ENCODE results near the gene ENTHD1.
"Not testable (repeated sequence)": the region's sequence is repeated elsewhere in the genome, so short reads cannot be mapped to it uniquely, and the experiment has no call there.

The ENTHD1 gene

DNA sequence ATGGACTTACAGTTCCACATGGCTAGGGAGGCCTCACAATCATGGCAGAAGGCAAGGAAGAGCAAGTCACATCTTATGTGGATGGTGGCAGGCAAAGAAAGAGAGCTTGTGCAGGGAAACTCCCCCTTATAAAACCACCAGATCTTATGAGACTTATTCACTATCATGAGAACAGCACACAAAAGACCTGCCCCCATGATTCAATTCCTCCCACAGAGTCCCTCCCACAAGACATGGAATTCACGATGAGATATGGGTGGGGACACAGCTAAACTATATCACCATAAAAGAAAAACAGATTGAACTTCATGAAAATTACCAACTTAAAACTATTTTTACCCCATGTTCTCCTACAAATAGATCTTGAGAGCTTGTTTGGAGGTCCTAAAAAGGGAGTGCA lies 19.6 kb downstream of the ENTHD1 start:
- WGBS (ENCODE audit: insufficient coverage) = 60% methylated on average over 1 of the region's 1 CpG

DNA sequence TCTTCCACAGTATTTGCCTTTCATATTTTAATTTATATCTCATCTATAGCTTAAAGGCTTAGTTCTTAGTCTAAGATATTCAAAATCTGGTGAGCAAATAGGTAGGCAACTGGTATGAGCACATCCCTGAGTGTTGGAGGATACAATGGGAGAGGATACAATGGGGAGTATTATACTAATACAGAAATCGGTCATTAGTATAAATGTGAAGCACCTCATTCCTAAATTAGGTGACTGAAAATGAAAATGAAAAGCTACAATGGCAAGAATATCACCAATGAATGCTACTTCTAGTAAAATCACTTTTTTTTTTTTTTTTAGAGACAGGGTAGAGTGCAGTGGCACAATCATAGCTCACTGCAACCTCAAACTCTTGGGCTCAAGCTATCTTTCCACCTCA lies 21.0 kb downstream of the ENTHD1 start:
- no peaks in the 10 kb centered on the region for H3K9me3 ChIP-seq (ENCODE audit: control extremely low read depth in 1 of 5, control insufficient read depth in 4 of 5, insufficient read depth in 2 of 5, low read depth in 1 of 5, low read length in 4 of 5)
- peaks cover 0 to 12% (median 6%) of the 10 kb centered on the region in 4 experiments for H3K4me1 ChIP-seq (ENCODE audit: control extremely low read depth in 1 of 4, control insufficient read depth in 4 of 4, insufficient read depth in 4 of 4, low read length in 3 of 4)
- no peaks in the 10 kb centered on the region for H3K36me3 ChIP-seq (ENCODE audit: control insufficient read depth in 4 of 4, insufficient read depth in 4 of 4, low read length in 3 of 4)
- H3K4me3 ChIP-seq (ENCODE audit: control insufficient read depth in 1 of 7, extremely low read depth in 1 of 7, insufficient read depth in 4 of 7, low read depth in 2 of 7, low read length in 6 of 7) = no peak overlapping the region
- H3K27me3 ChIP-seq (replicated peaks in 2 of 5; ENCODE audit: control insufficient read depth in 4 of 5, insufficient read depth in 5 of 5, low read length in 4 of 5) = no peaks in the 10 kb centered on the region
- no peak for DNase-seq
- no CpG with 5 or more reads among the region's 1 CpG for WGBS (ENCODE audit: insufficient coverage)
- POLR2A ChIA-PET = no interaction called here
- CTCF ChIA-PET = interaction anchor here (0.8 kb wide), 1 partner anchor 40 kb away, joined by 3 read pairs; no protein-coding TSS in a partner anchor
- no peak overlapping the region for H3K27ac ChIP-seq (ENCODE audit: insufficient read depth in 1 of 2, low read depth in 1 of 2, low read length in 2 of 2, poor library complexity in 1 of 2, severe bottlenecking in 2 of 2)

More for the DNA sequence above, 19.6 kb downstream of the ENTHD1 start:
- Histone ChIP-seq H3K27me3 (replicated peaks in 2 of 5; ENCODE audit: control insufficient read depth in 4 of 5, insufficient read depth in 5 of 5, low read length in 4 of 5) (no peaks in the 10 kb centered on the region), H3K4me3 (ENCODE audit: control insufficient read depth in 1 of 7, extremely low read depth in 1 of 7, insufficient read depth in 4 of 7, low read depth in 2 of 7, low read length in 6 of 7) (no peak overlapping the region), H3K36me3 (ENCODE audit: control insufficient read depth in 4 of 4, insufficient read depth in 4 of 4, low read length in 3 of 4) (no peaks in the 10 kb centered on the region), H3K27ac (ENCODE audit: insufficient read depth in 1 of 2, low read depth in 1 of 2, low read length in 2 of 2, poor library complexity in 1 of 2, severe bottlenecking in 2 of 2) (no peak overlapping the region), H3K9me3 (ENCODE audit: control extremely low read depth in 1 of 5, control insufficient read depth in 4 of 5, insufficient read depth in 2 of 5, low read depth in 1 of 5, low read length in 4 of 5) (no peaks in the 10 kb centered on the region), H3K4me1 (ENCODE audit: control extremely low read depth in 1 of 4, control insufficient read depth in 4 of 4, insufficient read depth in 4 of 4, low read length in 3 of 4) (no peaks in the 10 kb centered on the region)
- ChIA-PET CTCF (no interaction called here), POLR2A (no interaction called here)
- DNase-seq = no peak

DNA sequence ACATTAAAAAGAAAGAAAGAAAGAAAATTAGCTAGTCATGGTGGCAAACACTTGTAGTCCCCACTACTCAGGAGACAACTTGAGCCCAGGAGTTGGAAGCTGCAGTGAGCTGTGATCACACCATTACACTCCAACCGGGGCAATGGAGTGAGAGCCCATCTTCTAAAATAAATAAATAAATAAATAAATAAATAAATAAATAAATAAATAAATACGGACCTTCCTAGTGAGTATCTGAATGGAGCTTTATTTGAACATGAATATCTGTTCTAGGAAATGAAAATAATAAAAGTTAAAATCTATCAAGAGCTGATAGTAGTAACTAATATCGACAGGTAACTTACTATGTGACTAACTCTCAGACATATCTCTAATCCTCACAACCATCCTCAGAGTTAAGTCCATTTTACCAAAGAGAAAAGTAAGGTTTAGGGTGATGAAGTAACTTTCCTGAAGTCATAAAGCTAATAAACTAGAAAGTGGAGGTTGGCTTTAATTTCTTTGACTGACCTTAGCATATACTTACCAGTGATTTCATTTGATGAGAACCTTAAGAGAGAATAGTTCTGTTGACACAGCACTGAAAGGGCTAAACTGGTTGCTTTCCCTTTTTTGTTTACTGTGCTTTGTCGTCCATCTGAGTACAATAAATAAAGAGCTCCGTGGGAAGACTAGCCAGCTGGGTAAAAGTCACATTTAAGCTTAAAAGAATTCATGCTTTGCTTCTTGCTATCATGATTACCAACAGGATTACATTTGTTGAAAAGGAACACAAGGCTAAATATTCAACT lies 22.4 kb downstream of the ENTHD1 start:
- H3K9me3 ChIP-seq (ENCODE audit: control extremely low read depth in 1 of 5, control insufficient read depth in 4 of 5, insufficient read depth in 2 of 5, low read depth in 1 of 5, low read length in 4 of 5) = no peaks in the 10 kb centered on the region
- no peaks in the 10 kb centered on the region for H3K36me3 ChIP-seq (ENCODE audit: control insufficient read depth in 4 of 4, insufficient read depth in 4 of 4, low read length in 3 of 4)
- peaks cover 0 to 14% (median 6%) of the 10 kb centered on the region in 4 experiments for H3K4me1 ChIP-seq (ENCODE audit: control extremely low read depth in 1 of 4, control insufficient read depth in 4 of 4, insufficient read depth in 4 of 4, low read length in 3 of 4)
- ChIA-PET POLR2A (no interaction called here), CTCF (no interaction called here)
- DNase-seq = no peak
- WGBS (ENCODE audit: insufficient coverage) = no CpG with 5 or more reads among the region's 5 CpGs
- no peak overlapping the region for H3K27ac ChIP-seq (ENCODE audit: insufficient read depth in 1 of 2, low read depth in 1 of 2, low read length in 2 of 2, poor library complexity in 1 of 2, severe bottlenecking in 2 of 2)
- H3K27me3 ChIP-seq (replicated peaks in 2 of 5; ENCODE audit: control insufficient read depth in 4 of 5, insufficient read depth in 5 of 5, low read length in 4 of 5) = no peaks in the 10 kb centered on the region
- no peak overlapping the region for H3K4me3 ChIP-seq (ENCODE audit: control insufficient read depth in 1 of 7, extremely low read depth in 1 of 7, insufficient read depth in 4 of 7, low read depth in 2 of 7, low read length in 6 of 7)

DNA sequence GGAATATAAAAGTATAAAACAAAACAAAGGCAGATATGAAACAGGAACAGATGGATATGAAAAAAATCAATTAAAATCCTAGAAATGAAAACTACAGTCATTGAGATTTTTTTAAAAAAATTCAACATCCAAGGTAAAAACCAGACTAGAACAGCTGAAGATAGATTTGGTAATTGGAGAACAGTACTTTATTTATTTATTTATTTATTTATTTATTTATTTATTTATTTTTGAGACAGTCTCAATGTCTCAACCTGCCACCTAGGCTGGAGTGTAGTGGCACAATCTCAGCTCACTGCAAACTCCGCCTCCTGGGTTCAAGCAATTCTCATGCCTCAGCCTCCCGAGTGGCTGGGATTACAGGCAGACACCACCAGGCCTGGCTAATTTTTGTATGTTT lies 23.8 kb downstream of the ENTHD1 start:
- H3K36me3 ChIP-seq (ENCODE audit: control insufficient read depth in 4 of 4, insufficient read depth in 4 of 4, low read length in 3 of 4); POLR2A ChIA-PET; DNase-seq; CTCF ChIA-PET; H3K9me3 ChIP-seq (ENCODE audit: control extremely low read depth in 1 of 5, control insufficient read depth in 4 of 5, insufficient read depth in 2 of 5, low read depth in 1 of 5, low read length in 4 of 5); H3K27ac ChIP-seq (ENCODE audit: insufficient read depth in 1 of 2, low read depth in 1 of 2, low read length in 2 of 2, poor library complexity in 1 of 2, severe bottlenecking in 2 of 2); H3K4me3 ChIP-seq (ENCODE audit: control insufficient read depth in 1 of 7, extremely low read depth in 1 of 7, insufficient read depth in 4 of 7, low read depth in 2 of 7, low read length in 6 of 7); H3K27me3 ChIP-seq (replicated peaks in 2 of 5; ENCODE audit: control insufficient read depth in 4 of 5, insufficient read depth in 5 of 5, low read length in 4 of 5): not testable (repeated sequence)
- WGBS (ENCODE audit: insufficient coverage) = 100% methylated on average over 2 of the region's 2 CpGs
- H3K4me1 ChIP-seq (ENCODE audit: control extremely low read depth in 1 of 4, control insufficient read depth in 4 of 4, insufficient read depth in 4 of 4, low read length in 3 of 4) = peaks cover 0 to 14% (median 6%) of the 10 kb centered on the region in 4 experiments

DNA sequence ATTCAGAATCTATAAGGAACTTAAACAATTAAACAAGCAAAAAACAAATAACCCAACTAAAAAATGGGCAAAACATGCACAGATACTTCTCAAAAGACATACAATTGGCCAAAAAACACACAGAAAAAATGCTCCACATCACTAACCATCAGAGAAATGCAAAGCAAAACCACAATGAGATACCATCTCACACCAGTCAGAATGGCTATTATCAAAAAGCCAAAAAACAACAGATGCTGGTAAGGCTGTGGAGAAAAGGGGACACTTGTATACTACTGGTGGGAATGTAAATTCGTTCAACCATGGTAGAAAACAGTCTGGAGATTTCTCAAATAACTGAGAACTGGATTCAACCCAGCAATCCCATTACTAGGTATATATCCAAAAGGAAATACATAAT lies 24.8 kb downstream of the ENTHD1 start:
- no peaks in the 10 kb centered on the region for H3K36me3 ChIP-seq (ENCODE audit: control insufficient read depth in 4 of 4, insufficient read depth in 4 of 4, low read length in 3 of 4)
- peak in 2 of 3 donors; percentile 9 to 16 for DNase-seq
- POLR2A ChIA-PET = no interaction called here
- H3K9me3 ChIP-seq (ENCODE audit: control extremely low read depth in 1 of 5, control insufficient read depth in 4 of 5, insufficient read depth in 2 of 5, low read depth in 1 of 5, low read length in 4 of 5) = no peaks in the 10 kb centered on the region
- no peak overlapping the region for H3K27ac ChIP-seq (ENCODE audit: insufficient read depth in 1 of 2, low read depth in 1 of 2, low read length in 2 of 2, poor library complexity in 1 of 2, severe bottlenecking in 2 of 2)
- H3K27me3 ChIP-seq (replicated peaks in 2 of 5; ENCODE audit: control insufficient read depth in 4 of 5, insufficient read depth in 5 of 5, low read length in 4 of 5) = no peaks in the 10 kb centered on the region
- peaks cover 0 to 14% (median 6%) of the 10 kb centered on the region in 4 experiments for H3K4me1 ChIP-seq (ENCODE audit: control extremely low read depth in 1 of 4, control insufficient read depth in 4 of 4, insufficient read depth in 4 of 4, low read length in 3 of 4)
- CTCF ChIA-PET = no interaction called here
- no CpG with 5 or more reads among the region's 1 CpG for WGBS (ENCODE audit: insufficient coverage)
- H3K4me3 ChIP-seq (ENCODE audit: control insufficient read depth in 1 of 7, extremely low read depth in 1 of 7, insufficient read depth in 4 of 7, low read depth in 2 of 7, low read length in 6 of 7) = no peak overlapping the region

- no peak for DNase-seq
- H3K4me3 ChIP-seq (ENCODE audit: control insufficient read depth in 1 of 7, extremely low read depth in 1 of 7, insufficient read depth in 4 of 7, low read depth in 2 of 7, low read length in 6 of 7) = no peak overlapping the region
- no peak overlapping the region for H3K27ac ChIP-seq (ENCODE audit: insufficient read depth in 1 of 2, low read depth in 1 of 2, low read length in 2 of 2, poor library complexity in 1 of 2, severe bottlenecking in 2 of 2)
- H3K27me3 ChIP-seq (replicated peaks in 2 of 5; ENCODE audit: control insufficient read depth in 4 of 5, insufficient read depth in 5 of 5, low read length in 4 of 5) = no peaks in the 10 kb centered on the region
- H3K9me3 ChIP-seq (ENCODE audit: control extremely low read depth in 1 of 5, control insufficient read depth in 4 of 5, insufficient read depth in 2 of 5, low read depth in 1 of 5, low read length in 4 of 5) = no peaks in the 10 kb centered on the region
- 92% methylated on average over 3 of the region's 7 CpGs for WGBS (ENCODE audit: insufficient coverage)
- ChIA-PET POLR2A (no interaction called here), CTCF (no interaction called here)
- peaks cover 0 to under 1% (median 0%) of the 10 kb centered on the region in 4 experiments for H3K4me1 ChIP-seq (ENCODE audit: control extremely low read depth in 1 of 4, control insufficient read depth in 4 of 4, insufficient read depth in 4 of 4, low read length in 3 of 4)
- no peaks in the 10 kb centered on the region for H3K36me3 ChIP-seq (ENCODE audit: control insufficient read depth in 4 of 4, insufficient read depth in 4 of 4, low read length in 3 of 4)
These were observed 33.5 kb downstream of the ENTHD1 start for GRCh38 chr22:39859903-39860588.

GRCh38 chr22:39856588-39856987 lies 37.0 kb downstream of the ENTHD1 start:
- ChIA-PET CTCF (no interaction called here), POLR2A (interaction anchor here (0.5 kb wide), 1 partner anchor 11 kb away, joined by 4 read pairs; no protein-coding TSS in a partner anchor)
- H3K9me3 ChIP-seq (ENCODE audit: control extremely low read depth in 1 of 5, control insufficient read depth in 4 of 5, insufficient read depth in 2 of 5, low read depth in 1 of 5, low read length in 4 of 5) = no peaks in the 10 kb centered on the region
- peaks cover 0 to 2% (median 0%) of the 10 kb centered on the region in 5 experiments for H3K27me3 ChIP-seq (replicated peaks in 2 of 5; ENCODE audit: control insufficient read depth in 4 of 5, insufficient read depth in 5 of 5, low read length in 4 of 5)
- no peak overlapping the region for H3K4me3 ChIP-seq (ENCODE audit: control insufficient read depth in 1 of 7, extremely low read depth in 1 of 7, insufficient read depth in 4 of 7, low read depth in 2 of 7, low read length in 6 of 7)
- DNase-seq = no peak
- WGBS (ENCODE audit: insufficient coverage) = 95% methylated on average over 2 of the region's 4 CpGs
- H3K36me3 ChIP-seq (ENCODE audit: control insufficient read depth in 4 of 4, insufficient read depth in 4 of 4, low read length in 3 of 4) = no peaks in the 10 kb centered on the region
- H3K4me1 ChIP-seq (ENCODE audit: control extremely low read depth in 1 of 4, control insufficient read depth in 4 of 4, insufficient read depth in 4 of 4, low read length in 3 of 4) = peaks cover under 1 to 10% (median 3%) of the 10 kb centered on the region in 4 experiments
- H3K27ac ChIP-seq (ENCODE audit: insufficient read depth in 1 of 2, low read depth in 1 of 2, low read length in 2 of 2, poor library complexity in 1 of 2, severe bottlenecking in 2 of 2) = no peak overlapping the region
